A549 (cell line): Measurements from ENCODE around the gene PDIA5.
"Not testable (repeated sequence)": the region's sequence is repeated elsewhere in the genome, so short reads cannot be mapped to it uniquely, and the experiment has no call there.

Experiments
- CHD2 ChIP-seq: fragments of 150-350 bp; IDR thresholded peaks from 2 replicates; pipeline ENCODE4 v1.6.1; 2014; ENCODE audit warnings: low read length; ENCODE audit not compliant: partially characterized antibody
- EP300 ChIP-seq, 2 experiments: fragments of >200 bp; sonication (Bioruptor Twin); formaldehyde crosslinking; IDR thresholded peaks; 2 replicates in 1 of 2; 3 replicates in 1 of 2; pipeline ENCODE4 v1.6.1; 2016 to 2017
- ESRRA ChIP-seq: fragments of 150-350 bp; IDR thresholded peaks from 2 replicates; pipeline ENCODE4 v1.6.1; 2014; ENCODE audit warnings: mild to moderate bottlenecking, low read length, borderline replicate concordance
- MAFK ChIP-seq: fragments of 450-650 bp; IDR thresholded peaks from 2 replicates; pipeline ENCODE4 v1.6.1; 2014; ENCODE audit not compliant: partially characterized antibody
- MAX ChIP-seq: IDR thresholded peaks from 2 replicates; pipeline ENCODE4 v1.6.1; 2012
- POLR2A ChIP-seq: IDR thresholded peaks from 2 replicates; pipeline ENCODE4 v1.6.1; 2012; ENCODE audit warnings: mild to moderate bottlenecking, low read length
- REST ChIP-seq: fragments of 200-600 bp; sonication (generic); IDR thresholded peaks from 2 replicates; pipeline ENCODE4 v1.6.1; 2016; ENCODE audit warnings: antibody characterized with exemption, mild to moderate bottlenecking, moderate library complexity
- TF ChIP-seq, protein P1 (sequence below): fragments of >200 bp; sonication (Bioruptor Twin); formaldehyde crosslinking; IDR thresholded peaks from 3 replicates; pipeline ENCODE4 v1.5.1; 2016

- TF ChIP-seq POLR2A; MAFK; EP300 (IDR thresholded peaks at IDR 0.05); CHD2; MAX; REST; ESRRA: not testable (repeated sequence)
- TF ChIP-seq, protein P1, sequence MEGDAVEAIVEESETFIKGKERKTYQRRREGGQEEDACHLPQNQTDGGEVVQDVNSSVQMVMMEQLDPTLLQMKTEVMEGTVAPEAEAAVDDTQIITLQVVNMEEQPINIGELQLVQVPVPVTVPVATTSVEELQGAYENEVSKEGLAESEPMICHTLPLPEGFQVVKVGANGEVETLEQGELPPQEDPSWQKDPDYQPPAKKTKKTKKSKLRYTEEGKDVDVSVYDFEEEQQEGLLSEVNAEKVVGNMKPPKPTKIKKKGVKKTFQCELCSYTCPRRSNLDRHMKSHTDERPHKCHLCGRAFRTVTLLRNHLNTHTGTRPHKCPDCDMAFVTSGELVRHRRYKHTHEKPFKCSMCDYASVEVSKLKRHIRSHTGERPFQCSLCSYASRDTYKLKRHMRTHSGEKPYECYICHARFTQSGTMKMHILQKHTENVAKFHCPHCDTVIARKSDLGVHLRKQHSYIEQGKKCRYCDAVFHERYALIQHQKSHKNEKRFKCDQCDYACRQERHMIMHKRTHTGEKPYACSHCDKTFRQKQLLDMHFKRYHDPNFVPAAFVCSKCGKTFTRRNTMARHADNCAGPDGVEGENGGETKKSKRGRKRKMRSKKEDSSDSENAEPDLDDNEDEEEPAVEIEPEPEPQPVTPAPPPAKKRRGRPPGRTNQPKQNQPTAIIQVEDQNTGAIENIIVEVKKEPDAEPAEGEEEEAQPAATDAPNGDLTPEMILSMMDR, result not testable (repeated sequence)
These were observed 85.1 kb downstream of the PDIA5 start for GRCh38 chr3:123151853-123152420.
